Omental fat pad (tissue), 4 donors: Measurements from ENCODE around the gene TBC1D22A. TPM values are rescaled to one million over a fixed set of nuclear protein-coding genes. Genes with fewer than 3 reads are reported as not detected.

Experiments
- ATAC-seq: fragments of 150-250 bp; one replicate; pipeline ENCODE4 v1.9.1; 2016; ENCODE audit warnings: mild to moderate bottlenecking, moderate library complexity; ENCODE audit not compliant: low FRiP score
- DNase-seq: peaks from one replicate; pipeline ENCODE4 v3.0.0-alpha.2; 2019; ENCODE audit warnings: low spot score
- total RNA-seq, 4 donors: library from RNA; depleted of rRNA; stranded (reverse); fragments of >200 nt; gene quantifications; one replicate each; pipeline ENCODE4 v1.1.0, GENCODE V29; 2016
- TF ChIP-seq, protein P1 (sequence below), 3 donors: fragments of 450-650 bp; IDR thresholded peaks; one replicate each; pipeline ENCODE4 v1.5.1; 2016 to 2017; ENCODE audit warnings: antibody characterized with exemption in 3 of 3, mild to moderate bottlenecking in 3 of 3, moderate library complexity in 2 of 3

TBC1D22A gene
- total RNA-seq, 4 donors from 2014 or later, result 21.3 to 31.2 (median 24.5) TPM

- no peak for ATAC-seq
- TF ChIP-seq, protein P1, sequence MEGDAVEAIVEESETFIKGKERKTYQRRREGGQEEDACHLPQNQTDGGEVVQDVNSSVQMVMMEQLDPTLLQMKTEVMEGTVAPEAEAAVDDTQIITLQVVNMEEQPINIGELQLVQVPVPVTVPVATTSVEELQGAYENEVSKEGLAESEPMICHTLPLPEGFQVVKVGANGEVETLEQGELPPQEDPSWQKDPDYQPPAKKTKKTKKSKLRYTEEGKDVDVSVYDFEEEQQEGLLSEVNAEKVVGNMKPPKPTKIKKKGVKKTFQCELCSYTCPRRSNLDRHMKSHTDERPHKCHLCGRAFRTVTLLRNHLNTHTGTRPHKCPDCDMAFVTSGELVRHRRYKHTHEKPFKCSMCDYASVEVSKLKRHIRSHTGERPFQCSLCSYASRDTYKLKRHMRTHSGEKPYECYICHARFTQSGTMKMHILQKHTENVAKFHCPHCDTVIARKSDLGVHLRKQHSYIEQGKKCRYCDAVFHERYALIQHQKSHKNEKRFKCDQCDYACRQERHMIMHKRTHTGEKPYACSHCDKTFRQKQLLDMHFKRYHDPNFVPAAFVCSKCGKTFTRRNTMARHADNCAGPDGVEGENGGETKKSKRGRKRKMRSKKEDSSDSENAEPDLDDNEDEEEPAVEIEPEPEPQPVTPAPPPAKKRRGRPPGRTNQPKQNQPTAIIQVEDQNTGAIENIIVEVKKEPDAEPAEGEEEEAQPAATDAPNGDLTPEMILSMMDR (IDR thresholded peaks at IDR 0.05), result no peak
- DNase-seq, result no peak
Measured at GRCh38 chr22:47111626-47112581, 349.5 kb downstream of the TBC1D22A start.

DNA sequence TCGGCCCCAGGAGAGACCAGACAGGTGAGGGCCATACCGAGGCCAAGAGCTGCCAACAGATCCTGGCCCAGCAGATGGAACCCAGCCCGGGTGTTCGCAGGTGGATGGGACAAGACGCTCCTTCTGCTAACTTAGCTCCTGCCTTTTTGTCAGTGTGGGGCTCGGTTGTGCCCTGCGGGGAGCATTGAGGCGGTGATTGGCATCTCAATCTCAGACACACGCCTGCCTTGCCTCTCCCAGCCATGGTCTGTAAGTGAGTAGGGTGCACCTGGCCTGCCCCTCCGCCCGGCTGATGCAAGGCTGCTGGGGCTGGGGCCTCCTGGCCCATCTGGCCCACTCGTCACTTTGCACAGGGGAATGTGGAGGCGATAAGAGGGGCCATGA lies 350.1 kb downstream of the TBC1D22A start:
- DNase-seq, result no peak
- ATAC-seq, result no peak
- TF ChIP-seq, protein P1 (IDR thresholded peaks at IDR 0.05), result no peak

GRCh38 chr22:47112994-47113852 lies 350.8 kb downstream of the TBC1D22A start:
- TF ChIP-seq, protein P1 (IDR thresholded peaks at IDR 0.05), result no peak
- DNase-seq (no peak), ATAC-seq (no peak)

- ATAC-seq, result no peak
Measured at GRCh38 chr22:47113853-47114415, 351.5 kb downstream of the TBC1D22A start.

DNA sequence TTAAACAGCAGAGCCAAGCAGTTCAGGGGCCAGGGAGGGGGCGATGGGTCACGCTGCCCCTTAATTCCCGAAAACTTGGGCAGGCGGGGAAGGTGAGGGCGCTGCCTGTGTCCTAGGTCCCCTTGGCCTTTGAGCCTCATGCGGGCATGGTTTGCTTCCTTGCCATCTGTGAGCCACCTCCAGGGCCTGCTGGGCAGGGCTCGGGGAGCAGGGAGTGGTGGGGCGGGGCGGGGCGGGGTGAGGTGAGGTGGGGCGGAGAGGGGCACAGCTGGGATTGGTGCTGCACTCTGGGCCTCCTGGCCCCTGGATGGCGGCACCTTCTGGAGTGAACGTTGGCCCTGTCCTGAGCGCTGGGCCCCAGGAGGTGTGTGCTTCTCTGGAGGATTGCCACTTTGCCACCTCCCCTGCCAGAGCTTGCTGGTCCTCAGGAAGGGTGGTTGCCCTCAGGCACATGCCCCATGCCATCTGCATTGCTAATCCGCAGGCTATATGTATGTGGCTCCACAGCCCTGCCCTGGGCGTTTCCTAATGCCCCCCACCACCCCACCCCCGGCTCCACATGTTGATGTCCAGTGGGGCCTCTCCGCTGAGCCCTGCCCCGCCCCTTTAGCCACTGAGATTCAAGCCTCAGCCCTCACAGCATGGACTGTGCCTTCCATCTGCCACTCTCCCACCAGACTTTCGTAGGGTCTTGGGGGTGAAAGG lies 352.5 kb downstream of the TBC1D22A start:
- TF ChIP-seq, protein P1 (IDR thresholded peaks at IDR 0.05), result no peak
- ATAC-seq, result no peak
- no peak for DNase-seq

More at GRCh38 chr22:47113853-47114415, 351.5 kb downstream of the TBC1D22A start:
- TF ChIP-seq, protein P1 (IDR thresholded peaks at IDR 0.05), result no peak
- no peak for DNase-seq

- ATAC-seq (no peak), DNase-seq (no peak)
- TF ChIP-seq, protein P1 (IDR thresholded peaks at IDR 0.05), result no peak
Measured at GRCh38 chr22:47115518-47115890, 353.1 kb downstream of the TBC1D22A start.
